ENCODE measurements around the gene KCNJ5. TPM values are rescaled to one million over a fixed set of nuclear protein-coding genes. Genes with fewer than 3 reads are reported as not detected.
A peak's percentile ranks its signal among the peaks of the same experiment; 100 is the strongest.

KCNJ5 gene
- total RNA-seq, 4 donors from 2014 or later = 0.15 to 1.0 (median 0.59) TPM; not detected in 1

DNA sequence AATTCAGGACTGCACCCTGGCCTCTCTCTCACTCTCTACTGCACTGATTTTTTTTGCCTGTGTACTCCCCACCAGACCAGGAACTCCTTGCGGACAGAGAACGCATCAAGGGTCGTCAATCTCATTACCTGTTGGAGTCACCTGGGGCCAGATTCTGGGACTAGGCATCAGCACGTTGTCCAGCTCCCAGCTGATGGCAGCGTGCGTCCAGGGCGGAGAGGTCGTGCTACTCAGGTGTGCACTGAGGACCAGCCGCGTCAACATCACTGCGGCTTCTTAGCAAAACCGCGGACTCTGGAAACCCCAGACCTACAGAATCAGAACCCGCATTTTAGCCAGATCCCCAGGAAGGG, 13.1 kb downstream of the KCNJ5 start:
- TF ChIP-seq, protein P1, sequence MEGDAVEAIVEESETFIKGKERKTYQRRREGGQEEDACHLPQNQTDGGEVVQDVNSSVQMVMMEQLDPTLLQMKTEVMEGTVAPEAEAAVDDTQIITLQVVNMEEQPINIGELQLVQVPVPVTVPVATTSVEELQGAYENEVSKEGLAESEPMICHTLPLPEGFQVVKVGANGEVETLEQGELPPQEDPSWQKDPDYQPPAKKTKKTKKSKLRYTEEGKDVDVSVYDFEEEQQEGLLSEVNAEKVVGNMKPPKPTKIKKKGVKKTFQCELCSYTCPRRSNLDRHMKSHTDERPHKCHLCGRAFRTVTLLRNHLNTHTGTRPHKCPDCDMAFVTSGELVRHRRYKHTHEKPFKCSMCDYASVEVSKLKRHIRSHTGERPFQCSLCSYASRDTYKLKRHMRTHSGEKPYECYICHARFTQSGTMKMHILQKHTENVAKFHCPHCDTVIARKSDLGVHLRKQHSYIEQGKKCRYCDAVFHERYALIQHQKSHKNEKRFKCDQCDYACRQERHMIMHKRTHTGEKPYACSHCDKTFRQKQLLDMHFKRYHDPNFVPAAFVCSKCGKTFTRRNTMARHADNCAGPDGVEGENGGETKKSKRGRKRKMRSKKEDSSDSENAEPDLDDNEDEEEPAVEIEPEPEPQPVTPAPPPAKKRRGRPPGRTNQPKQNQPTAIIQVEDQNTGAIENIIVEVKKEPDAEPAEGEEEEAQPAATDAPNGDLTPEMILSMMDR (IDR thresholded peaks at IDR 0.05) = no peak
- TF ChIP-seq POLR2A (IDR thresholded peaks at IDR 0.05) = no peak
- DNase-seq (ENCODE audit: low spot score in 2 of 2) = no peak
- intact Hi-C loops (cut with DNase I; ENCODE audit: low total_unique reads) = no loop called here
- 68 to 86% methylated on average over 14 of the region's 14 CpGs for WGBS, 2 donors
- H3K4me3 ChIP-seq (ENCODE audit: low read depth, poor library complexity, severe bottlenecking) = no peak overlapping the region

GRCh38 chr11:128904656-128905344, 13.6 kb downstream of the KCNJ5 start:
- peak overlapping the region; percentile 38 for H3K4me3 ChIP-seq (ENCODE audit: low read depth, poor library complexity, severe bottlenecking)
- no peak for DNase-seq (ENCODE audit: low spot score in 2 of 2)
- intact Hi-C loops (cut with DNase I; ENCODE audit: low total_unique reads) = no loop called here
- TF ChIP-seq POLR2A (IDR thresholded peaks at IDR 0.05) = no peak
- TF ChIP-seq, protein P1 (IDR thresholded peaks at IDR 0.05) = no peak
- 7 to 8% methylated on average over 20 to 25 of the region's 25 CpGs for WGBS, 2 donors

GRCh38 chr11:128905345-128906184, 14.4 kb downstream of the KCNJ5 start:
- WGBS, 2 donors = 1 to 3% methylated on average over 40 to 45 of the region's 45 CpGs
- peak overlapping the region; percentile 38 for H3K4me3 ChIP-seq (ENCODE audit: low read depth, poor library complexity, severe bottlenecking)
- TF ChIP-seq POLR2A (IDR thresholded peaks at IDR 0.05) = no peak
- TF ChIP-seq, protein P1 (IDR thresholded peaks at IDR 0.05) = no peak
- no peak for DNase-seq (ENCODE audit: low spot score in 2 of 2)
- intact Hi-C loops (cut with DNase I; ENCODE audit: low total_unique reads) = no loop called here

DNA sequence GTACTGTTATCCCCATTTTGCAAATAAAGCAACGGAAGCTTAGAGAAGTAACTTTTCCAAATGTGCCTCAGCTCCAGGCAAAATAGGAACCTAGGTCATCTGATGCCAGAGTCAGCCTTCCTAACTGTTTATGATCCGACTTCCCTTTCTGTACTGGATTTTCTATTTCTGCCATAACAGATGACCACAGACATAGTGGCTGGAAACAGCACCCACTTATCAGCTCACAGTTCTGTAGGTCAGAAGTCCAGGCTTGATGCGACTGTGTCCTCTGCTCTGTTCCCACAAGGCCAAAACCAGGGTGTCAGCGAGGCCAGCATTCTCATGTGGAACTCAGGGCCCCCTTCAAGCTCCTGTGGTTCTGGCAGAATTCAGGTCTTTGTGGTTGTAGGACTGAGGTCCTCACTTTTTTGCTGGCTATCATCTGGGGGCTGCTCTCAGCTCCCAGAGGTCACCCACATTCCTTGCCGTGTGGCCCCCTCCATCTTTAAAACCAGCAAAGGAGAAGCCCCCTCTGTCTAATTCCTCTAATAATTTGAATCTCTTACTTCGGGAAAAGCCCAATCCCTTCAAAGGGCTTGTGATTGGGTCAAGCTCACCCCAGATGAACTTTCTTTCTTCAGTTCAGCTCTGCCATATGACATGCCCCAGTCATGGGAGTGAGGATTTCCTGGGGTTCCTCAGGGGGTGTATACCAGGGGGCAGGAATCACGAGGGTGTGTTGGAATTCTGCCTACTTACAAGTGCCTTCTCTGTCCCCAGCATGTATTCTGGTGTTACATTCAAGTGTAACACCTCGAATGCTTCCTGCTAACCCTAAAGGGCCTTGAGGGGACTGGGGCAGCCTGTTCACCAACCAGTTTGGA, 15.3 kb downstream of the KCNJ5 start:
- intact Hi-C loops (cut with DNase I; ENCODE audit: low total_unique reads) = no loop called here
- TF ChIP-seq, protein P1 (IDR thresholded peaks at IDR 0.05) = no peak
- no peak for TF ChIP-seq POLR2A (IDR thresholded peaks at IDR 0.05)
- H3K4me3 ChIP-seq (ENCODE audit: low read depth, poor library complexity, severe bottlenecking) = no peak overlapping the region
- WGBS, 2 donors = 64 to 74% methylated on average over 8 of the region's 8 CpGs
- no peak for DNase-seq (ENCODE audit: low spot score in 2 of 2)

DNA sequence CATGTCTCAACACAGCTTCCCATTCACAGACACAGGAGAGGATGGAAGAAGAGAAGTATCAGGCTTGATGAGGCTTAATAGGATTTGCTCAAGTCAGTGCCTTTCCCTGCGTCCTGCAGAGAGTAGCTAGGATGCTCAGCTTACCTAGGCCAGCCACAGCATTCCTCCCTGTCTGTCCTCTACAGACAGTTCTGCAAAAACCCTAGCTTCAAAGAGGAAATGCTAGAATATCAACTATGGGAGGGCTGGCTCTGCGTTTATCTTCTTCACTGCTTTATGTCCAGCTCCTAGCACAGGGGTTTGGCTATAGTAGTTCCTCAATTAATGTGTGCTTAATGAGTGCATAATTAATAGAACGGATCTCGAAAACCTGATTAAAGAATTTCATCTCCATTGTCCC, 16.4 kb downstream of the KCNJ5 start:
- no peak for DNase-seq (ENCODE audit: low spot score in 2 of 2)
- intact Hi-C loops (cut with DNase I; ENCODE audit: low total_unique reads) = no loop called here
- 86 to 87% methylated on average over 4 of the region's 4 CpGs for WGBS, 2 donors
- TF ChIP-seq, protein P1 (IDR thresholded peaks at IDR 0.05) = no peak
- no peak for TF ChIP-seq POLR2A (IDR thresholded peaks at IDR 0.05)
- no peak overlapping the region for H3K4me3 ChIP-seq (ENCODE audit: low read depth, poor library complexity, severe bottlenecking)
